Progenitor cell of endocrine pancreas (in vitro differentiated cells): ENCODE results near the gene DHX34. TPM values are rescaled to one million over a fixed set of nuclear protein-coding genes. Genes with fewer than 3 reads are reported as not detected.

Experiments used
- DNase-seq: peaks from one replicate; pipeline ENCODE4 v3.0.0; 2021; ENCODE audit warnings: low spot score; ENCODE audit not compliant: unreplicated experiment
- H3K27ac Mint-ChIP-seq: 2 replicates; pipeline ENCODE4 v1.8.0; 2021; ENCODE audit warnings: mild to moderate bottlenecking, moderate library complexity, mixed read lengths
- H3K27me3 Mint-ChIP-seq: 2 replicates; pipeline ENCODE4 v1.8.0; 2021; ENCODE audit warnings: mixed read lengths
- H3K36me3 Mint-ChIP-seq: 2 replicates; pipeline ENCODE4 v1.8.0; 2022; ENCODE audit warnings: mixed read lengths; ENCODE audit not compliant: insufficient read depth
- H3K4me1 Mint-ChIP-seq: 2 replicates; pipeline ENCODE4 v1.8.0; 2021; ENCODE audit warnings: low read depth, mixed read lengths
- H3K4me3 Mint-ChIP-seq: 2 replicates; pipeline ENCODE4 v1.8.0; 2021; ENCODE audit warnings: low read depth, mild to moderate bottlenecking, moderate library complexity, mixed read lengths
- H3K9me3 Mint-ChIP-seq: 2 replicates; pipeline ENCODE4 v1.8.0; 2021; ENCODE audit warnings: low read depth, mixed read lengths
- CTCF ChIP-seq: fragments of 200-600 bp; sonication (generic); IDR thresholded peaks from one replicate; pipeline ENCODE4 v1.5.0; 2021; ENCODE audit warnings: antibody characterized with exemption, mild to moderate bottlenecking; ENCODE audit not compliant: unreplicated experiment
- total RNA-seq: library from RNA; stranded (reverse); gene quantifications from 2 replicates; pipeline ENCODE4 v1.2.1, GENCODE V29; 2021

DHX34 gene
- total RNA-seq, 1 donor from 2014 or later: 42.1 TPM

DNA sequence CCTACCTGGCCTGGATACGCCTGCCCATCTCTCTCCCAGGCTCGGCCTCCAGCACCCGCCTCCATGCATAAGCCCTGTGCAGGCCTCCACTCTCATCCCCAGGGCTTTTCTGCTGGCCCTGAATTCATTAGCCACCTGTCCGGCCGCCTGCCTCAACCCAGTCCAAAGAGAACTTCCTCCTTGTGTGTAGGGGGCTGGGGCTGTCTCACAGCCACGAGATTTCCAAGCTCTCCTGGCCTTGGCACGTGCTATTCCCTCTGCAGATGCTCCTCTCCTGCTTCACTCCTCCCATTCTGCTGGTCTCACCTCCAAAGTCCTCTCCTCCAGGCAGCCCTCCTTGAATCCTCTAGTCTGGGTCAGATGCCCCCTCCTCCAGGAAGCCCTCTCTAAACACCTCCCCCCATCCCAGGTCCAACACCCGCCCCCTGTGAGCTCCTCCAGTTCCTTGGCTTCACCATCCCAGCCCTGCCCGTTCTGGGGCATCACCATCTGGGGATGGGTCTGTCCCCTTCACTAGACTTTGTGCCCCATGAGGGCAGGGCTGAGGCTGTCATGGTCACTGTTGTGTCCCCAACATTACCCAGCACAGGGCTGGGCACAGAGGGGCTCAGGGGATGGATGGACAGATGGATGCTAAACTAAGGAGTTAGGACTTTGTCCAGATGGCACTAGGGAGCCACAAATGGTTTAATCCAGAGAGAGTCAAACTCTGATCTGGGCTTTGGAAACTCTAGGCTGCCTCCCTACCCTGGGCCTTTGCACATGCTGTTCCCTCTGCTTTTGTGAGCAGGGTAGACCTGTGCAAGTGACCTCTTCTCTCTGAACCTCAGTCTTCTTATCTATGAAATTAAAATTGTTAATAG, 55.5 kb downstream of the DHX34 start:
- H3K27ac Mint-ChIP-seq: no peak overlapping the region
- no peak overlapping the region for H3K4me3 Mint-ChIP-seq
- no peaks in the 10 kb centered on the region for H3K36me3 Mint-ChIP-seq

DNA sequence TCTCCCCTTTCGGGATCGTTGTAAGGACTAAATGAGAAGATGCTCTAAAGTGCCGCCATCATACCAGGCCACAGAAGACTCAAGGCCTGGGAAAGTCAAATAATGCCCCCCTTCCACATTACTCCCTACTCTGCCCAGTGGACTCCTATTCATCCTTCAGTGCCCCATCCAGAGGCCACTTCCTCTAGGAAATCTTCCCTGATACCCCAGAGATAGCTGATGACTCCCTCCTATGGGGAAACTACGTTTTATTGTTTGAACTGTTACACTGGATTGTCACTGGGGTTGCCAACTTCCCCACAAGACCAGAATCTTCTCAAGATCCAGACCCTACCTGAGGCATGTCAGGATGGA, 56.1 kb downstream of the DHX34 start:
- no peaks in the 10 kb centered on the region for H3K36me3 Mint-ChIP-seq
- H3K9me3 Mint-ChIP-seq: no peaks in the 10 kb centered on the region
- H3K27ac Mint-ChIP-seq: no peak overlapping the region
- H3K4me1 Mint-ChIP-seq: no peaks in the 10 kb centered on the region
- H3K4me3 Mint-ChIP-seq: no peak overlapping the region
- no peak for TF ChIP-seq CTCF
- H3K27me3 Mint-ChIP-seq: peaks cover 9% of the 10 kb centered on the region
- no peak for DNase-seq

More for the DNA sequence above, 55.5 kb downstream of the DHX34 start:
- H3K9me3 Mint-ChIP-seq: no peaks in the 10 kb centered on the region
- DNase-seq: no peak
- H3K27me3 Mint-ChIP-seq: peaks cover 10% of the 10 kb centered on the region
- no peak for TF ChIP-seq CTCF
- H3K4me1 Mint-ChIP-seq: no peaks in the 10 kb centered on the region

GRCh38 chr19:47405854-47406417, 56.8 kb downstream of the DHX34 start:
- no peak for DNase-seq
- Mint-ChIP-seq H3K4me3 (no peak overlapping the region), H3K9me3 (no peaks in the 10 kb centered on the region)

GRCh38 chr19:47406711-47407416, 57.7 kb downstream of the DHX34 start:
- Mint-ChIP-seq H3K36me3 (no peaks in the 10 kb centered on the region), H3K9me3 (no peaks in the 10 kb centered on the region), H3K4me1 (no peaks in the 10 kb centered on the region), H3K27me3 (peaks cover 9% of the 10 kb centered on the region), H3K4me3 (no peak overlapping the region), H3K27ac (no peak overlapping the region)
- peak; percentile 52 for DNase-seq
- no peak for TF ChIP-seq CTCF

More at GRCh38 chr19:47405854-47406417, 56.8 kb downstream of the DHX34 start:
- peaks cover 9% of the 10 kb centered on the region for H3K27me3 Mint-ChIP-seq
- TF ChIP-seq CTCF: no peak
- H3K4me1 Mint-ChIP-seq: no peaks in the 10 kb centered on the region
- no peak overlapping the region for H3K27ac Mint-ChIP-seq
- H3K36me3 Mint-ChIP-seq: no peaks in the 10 kb centered on the region

DNA sequence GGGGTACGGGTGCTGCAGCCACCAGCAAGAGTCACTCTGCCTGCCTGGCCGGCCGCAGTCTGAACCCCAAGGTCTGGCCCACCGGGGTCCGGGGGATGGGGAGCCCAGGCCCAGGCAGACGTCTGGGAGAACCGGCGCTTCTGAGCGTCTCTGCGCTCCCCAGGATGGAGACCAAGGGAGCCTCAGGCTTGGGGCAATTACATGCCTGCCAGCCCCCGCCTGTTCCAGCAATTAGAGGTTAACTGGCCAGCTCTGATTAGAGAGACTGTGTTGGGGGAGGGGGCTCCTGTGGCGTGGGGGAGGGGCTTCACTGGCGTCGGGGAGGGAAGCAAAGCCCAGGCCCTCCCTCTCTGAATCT, 58.3 kb downstream of the DHX34 start:
- no peak for TF ChIP-seq CTCF
- no peaks in the 10 kb centered on the region for H3K36me3 Mint-ChIP-seq
- no peak overlapping the region for H3K4me3 Mint-ChIP-seq
- H3K4me1 Mint-ChIP-seq: no peaks in the 10 kb centered on the region
- no peak overlapping the region for H3K27ac Mint-ChIP-seq
- peaks cover 9% of the 10 kb centered on the region for H3K27me3 Mint-ChIP-seq
- no peak for DNase-seq
- H3K9me3 Mint-ChIP-seq: no peaks in the 10 kb centered on the region
